CD4-positive, alpha-beta T cell treated with Interleukin-6 at 100 ng/mL for 8 hours (primary cell): ENCODE results near the gene CD99L2.
"Not testable (repeated sequence)": the region's sequence is repeated elsewhere in the genome, so short reads cannot be mapped to it uniquely, and the experiment has no call there.

Experiments used
- DNase-seq: peaks from one replicate; pipeline ENCODE4 v3.0.0-alpha.2; 2020; ENCODE audit warnings: mixed read lengths, low spot score

The CD99L2 gene

GRCh38 chrX:150896632-150897031 is 1.8 kb downstream of the CD99L2 start:
- no peak for DNase-seq

- no peak for DNase-seq
Measured at GRCh38 chrX:150893936-150894335, 4.5 kb downstream of the CD99L2 start.

- DNase-seq = no peak
Measured at GRCh38 chrX:150889131-150889530, 9.3 kb downstream of the CD99L2 start.

- DNase-seq = no peak
Measured at GRCh38 chrX:150887906-150888465, 10.5 kb downstream of the CD99L2 start.

GRCh38 chrX:150887268-150887667 is 11.2 kb downstream of the CD99L2 start:
- not testable (repeated sequence) for DNase-seq

- DNase-seq = no peak
Measured at GRCh38 chrX:150886381-150886780, 12.1 kb downstream of the CD99L2 start.

- no peak for DNase-seq
Measured at GRCh38 chrX:150880808-150881165, 17.7 kb downstream of the CD99L2 start.

- no peak for DNase-seq
Measured at GRCh38 chrX:150879855-150880807, 18.3 kb downstream of the CD99L2 start.

GRCh38 chrX:150875621-150876020 is 22.8 kb downstream of the CD99L2 start:
- not testable (repeated sequence) for DNase-seq

GRCh38 chrX:150874448-150874847 is 24.0 kb downstream of the CD99L2 start:
- no peak for DNase-seq

GRCh38 chrX:150873616-150874015 is 24.9 kb downstream of the CD99L2 start:
- DNase-seq = no peak

GRCh38 chrX:150872773-150873336 is 25.6 kb downstream of the CD99L2 start:
- no peak for DNase-seq

GRCh38 chrX:150871341-150871811 is 27.1 kb downstream of the CD99L2 start:
- DNase-seq = no peak

GRCh38 chrX:150870487-150871340 is 27.8 kb downstream of the CD99L2 start:
- DNase-seq = no peak

GRCh38 chrX:150870029-150870428 is 28.4 kb downstream of the CD99L2 start:
- DNase-seq = no peak

- no peak for DNase-seq
Measured at GRCh38 chrX:150869450-150869849, 29.0 kb downstream of the CD99L2 start.

GRCh38 chrX:150868625-150869024 is 29.8 kb downstream of the CD99L2 start:
- DNase-seq = no peak

- DNase-seq = no peak
Measured at GRCh38 chrX:150864127-150864526, 34.3 kb downstream of the CD99L2 start.

GRCh38 chrX:150863191-150863590 is 35.3 kb downstream of the CD99L2 start:
- no peak for DNase-seq

- DNase-seq = no peak
Measured at GRCh38 chrX:150857453-150857852, 41.0 kb downstream of the CD99L2 start.

- no peak for DNase-seq
Measured at GRCh38 chrX:150856785-150857184, 41.7 kb downstream of the CD99L2 start.

GRCh38 chrX:150856101-150856500 is 42.4 kb downstream of the CD99L2 start:
- DNase-seq = no peak
